HepG2 (cell line): Measurements from ENCODE around the gene CRYZL1. TPM values are rescaled to one million over a fixed set of nuclear protein-coding genes. Genes with fewer than 3 reads are reported as not detected.

Source experiments
- AKAP8 ChIP-seq: sonication (generic); formaldehyde crosslinking; IDR thresholded peaks from 2 replicates; pipeline ENCODE4 v1.5.1; 2020; ENCODE audit warnings: mild to moderate bottlenecking, missing genetic modification reagents
- CBFB ChIP-seq: sonication (generic); formaldehyde crosslinking; IDR thresholded peaks from 2 replicates; pipeline ENCODE4 v1.4.0; 2020; ENCODE audit warnings: missing genetic modification reagents
- GABPB1 ChIP-seq: IDR thresholded peaks from 2 replicates; pipeline ENCODE4 v1.6.1; 2016; ENCODE audit warnings: mild to moderate bottlenecking, missing genetic modification reagents, moderate library complexity, missing compliant biosample characterization
- HCFC1 ChIP-seq: fragments of 150-350 bp; IDR thresholded peaks from 2 replicates; pipeline ENCODE4 v1.6.1; 2014; ENCODE audit warnings: low read depth, low read length
- HNRNPLL ChIP-seq: fragments of 200-400 bp; formaldehyde crosslinking; IDR thresholded peaks from 2 replicates; pipeline ENCODE4 v1.6.1; 2017; ENCODE audit warnings: mild to moderate bottlenecking, low read depth, low read length; ENCODE audit not compliant: poor library complexity, severe bottlenecking
- NFIB ChIP-seq: sonication (generic); formaldehyde crosslinking; IDR thresholded peaks from 2 replicates; pipeline ENCODE4 v1.9.0; 2021; ENCODE audit warnings: missing genetic modification reagents, mild to moderate bottlenecking, borderline replicate concordance
- POLR2AphosphoS5 ChIP-seq: IDR thresholded peaks from 2 replicates; pipeline ENCODE4 v1.6.1; 2012; ENCODE audit warnings: low read depth, low read length
- RARA ChIP-seq: IDR thresholded peaks from 2 replicates; pipeline ENCODE4 v1.6.1; 2016; ENCODE audit warnings: missing genetic modification reagents, missing compliant biosample characterization
- RARG ChIP-seq: sonication (generic); formaldehyde crosslinking; IDR thresholded peaks from 2 replicates; pipeline ENCODE4 v1.4.0; 2020; ENCODE audit warnings: low read depth, mild to moderate bottlenecking, missing genetic modification reagents
- SAFB2 ChIP-seq: sonication (generic); formaldehyde crosslinking; IDR thresholded peaks from 2 replicates; pipeline ENCODE4 v1.5.1; 2020; ENCODE audit warnings: missing genetic modification reagents, low read depth, mild to moderate bottlenecking, borderline replicate concordance
- SETDB1 ChIP-seq: sonication (generic); formaldehyde crosslinking; IDR thresholded peaks from 2 replicates; pipeline ENCODE4 v1.5.1; 2020; ENCODE audit warnings: missing genetic modification reagents, mild to moderate bottlenecking, borderline replicate concordance
- SNAPC2 ChIP-seq: sonication (generic); formaldehyde crosslinking; IDR thresholded peaks from 2 replicates; pipeline ENCODE4 v1.8.1; 2022; ENCODE audit warnings: mild to moderate bottlenecking, missing genetic modification reagents
- SP1 ChIP-seq, 2 experiments: fragments of 450-650 bp in 1 of 2; sonication (generic) in 1 of 2; formaldehyde crosslinking in 1 of 2; IDR thresholded peaks; 2 replicates each; pipeline versions ENCODE4 v1.4.0 to v1.6.1; 2016 to 2020; ENCODE audit warnings: missing genetic modification reagents in 1 of 2
- TCF7L2 ChIP-seq: IDR thresholded peaks from 2 replicates; pipeline ENCODE4 v1.6.1; 2011; ENCODE audit warnings: mild to moderate bottlenecking, low read depth, low read length, moderate library complexity
- TFDP1 ChIP-seq: IDR thresholded peaks from 2 replicates; pipeline ENCODE4 v1.6.1; 2016; ENCODE audit warnings: missing compliant biosample characterization, missing genetic modification reagents, borderline replicate concordance
- YY1 ChIP-seq: IDR thresholded peaks from 2 replicates; pipeline ENCODE4 v1.6.1; 2011; ENCODE audit warnings: low read length, low read depth, moderate library complexity, mild to moderate bottlenecking; ENCODE audit not compliant: insufficient read depth, insufficient replicate concordance
- ZBTB42 ChIP-seq: sonication (generic); formaldehyde crosslinking; IDR thresholded peaks from 2 replicates; pipeline ENCODE4 v1.5.0; 2020; ENCODE audit warnings: mild to moderate bottlenecking, missing genetic modification reagents
- ZNF274 ChIP-seq: sonication (generic); formaldehyde crosslinking; IDR thresholded peaks from 2 replicates; pipeline ENCODE4 v1.5.1; 2020; ENCODE audit warnings: mild to moderate bottlenecking, missing genetic modification reagents
- ZNF644 ChIP-seq: IDR thresholded peaks from 2 replicates; pipeline ENCODE4 v1.6.1; 2016; ENCODE audit warnings: low read depth
- ZNF713 ChIP-seq: sonication (generic); formaldehyde crosslinking; IDR thresholded peaks from 2 replicates; pipeline ENCODE4 v1.4.0; 2020; ENCODE audit warnings: mild to moderate bottlenecking, missing genetic modification reagents
- polyA plus RNA-seq, 8 experiments: library from polyadenylated mRNA; depleted of rRNA in 3 of 8; stranded (reverse) in 7 of 8; unstranded in 1 of 8; fragments of >200 nt; fragmentation: Illumina TruSeq in 4 of 8; extraction: Trizol in 4 of 8; gene quantifications; 2 replicates each; pipeline versions ENCODE4 v1.2.1 to v1.2.3, GENCODE V29; 2011 to 2016; ENCODE audit warnings: low read depth in 4 of 8, missing spikeins in 1 of 8, mixed read lengths in 1 of 8; ENCODE audit not compliant: insufficient read depth in 1 of 8
- total RNA-seq, 5 experiments: library from RNA; depleted of rRNA; stranded (reverse); fragments of >200 nt; fragmentation: Illumina TruSeq; extraction: Trizol; gene quantifications; 2 replicates each; pipeline ENCODE4 v1.2.3, GENCODE V29; 2016; ENCODE audit warnings: low read depth in 1 of 5
- TF ChIP-seq, protein P1 (sequence below): sonication (generic); formaldehyde crosslinking; IDR thresholded peaks from 2 replicates; pipeline ENCODE4; 2020; ENCODE audit warnings: missing genetic modification reagents, mild to moderate bottlenecking, borderline replicate concordance
- TF ChIP-seq, protein P2 (sequence below): sonication (generic); formaldehyde crosslinking; IDR thresholded peaks from 2 replicates; pipeline ENCODE4 v1.4.0; 2020; ENCODE audit warnings: missing genetic modification reagents, borderline replicate concordance
- TF ChIP-seq, protein P3 (sequence below): sonication (generic); formaldehyde crosslinking; IDR thresholded peaks from 2 replicates; pipeline ENCODE4 v1.5.0; 2020; ENCODE audit warnings: missing genetic modification reagents

CRYZL1 gene
- total and polyA plus RNA-seq, 2 of the 13 experiments (the other 11 are each of a cell fraction or from before 2014, with no cell fraction given), result 20.3 to 27.7 TPM

DNA sequence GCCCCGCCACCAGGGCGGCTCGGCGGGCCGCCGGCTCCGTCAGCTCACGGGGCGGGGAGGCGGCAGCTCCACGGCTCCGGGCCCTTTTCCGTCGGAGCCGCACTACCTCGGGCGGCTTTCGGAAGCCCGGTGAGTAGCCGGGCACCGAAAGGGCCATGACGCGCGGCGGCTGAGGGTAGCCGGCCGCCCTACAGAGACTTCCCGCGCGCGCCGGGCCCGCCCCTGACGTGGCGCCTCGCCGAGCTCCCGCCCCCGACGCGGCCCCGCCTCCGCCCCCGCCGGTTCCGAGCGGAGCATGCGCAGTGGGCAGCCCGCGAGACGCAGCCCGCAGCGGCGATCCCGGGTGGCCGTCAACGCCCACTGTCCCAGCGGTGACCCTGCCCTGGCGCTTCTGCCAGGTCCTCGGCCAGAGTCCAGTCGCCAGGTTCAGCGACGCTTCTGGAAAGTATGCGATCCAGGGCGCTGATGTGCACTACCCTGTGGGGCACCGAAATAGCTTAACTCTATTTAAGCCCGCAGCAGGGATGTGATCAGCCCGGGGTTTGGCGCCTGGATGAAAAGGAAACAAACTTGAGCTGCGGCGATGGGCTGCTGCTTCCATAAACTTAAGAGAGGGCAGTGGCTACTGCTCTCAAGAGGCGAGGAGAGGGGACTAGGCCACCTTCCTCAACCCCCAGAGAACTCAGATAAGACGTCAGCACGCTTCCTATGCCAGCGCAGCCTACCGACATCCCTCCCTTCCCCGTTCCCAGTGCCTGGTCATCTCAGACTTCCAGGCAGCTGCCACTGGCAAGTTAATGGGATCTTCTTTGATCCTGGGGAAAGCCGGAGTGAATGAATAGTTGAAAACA, 52.8 kb downstream of the CRYZL1 start, which contains the start of gene DONSON (continued):
- TF ChIP-seq, protein P1, sequence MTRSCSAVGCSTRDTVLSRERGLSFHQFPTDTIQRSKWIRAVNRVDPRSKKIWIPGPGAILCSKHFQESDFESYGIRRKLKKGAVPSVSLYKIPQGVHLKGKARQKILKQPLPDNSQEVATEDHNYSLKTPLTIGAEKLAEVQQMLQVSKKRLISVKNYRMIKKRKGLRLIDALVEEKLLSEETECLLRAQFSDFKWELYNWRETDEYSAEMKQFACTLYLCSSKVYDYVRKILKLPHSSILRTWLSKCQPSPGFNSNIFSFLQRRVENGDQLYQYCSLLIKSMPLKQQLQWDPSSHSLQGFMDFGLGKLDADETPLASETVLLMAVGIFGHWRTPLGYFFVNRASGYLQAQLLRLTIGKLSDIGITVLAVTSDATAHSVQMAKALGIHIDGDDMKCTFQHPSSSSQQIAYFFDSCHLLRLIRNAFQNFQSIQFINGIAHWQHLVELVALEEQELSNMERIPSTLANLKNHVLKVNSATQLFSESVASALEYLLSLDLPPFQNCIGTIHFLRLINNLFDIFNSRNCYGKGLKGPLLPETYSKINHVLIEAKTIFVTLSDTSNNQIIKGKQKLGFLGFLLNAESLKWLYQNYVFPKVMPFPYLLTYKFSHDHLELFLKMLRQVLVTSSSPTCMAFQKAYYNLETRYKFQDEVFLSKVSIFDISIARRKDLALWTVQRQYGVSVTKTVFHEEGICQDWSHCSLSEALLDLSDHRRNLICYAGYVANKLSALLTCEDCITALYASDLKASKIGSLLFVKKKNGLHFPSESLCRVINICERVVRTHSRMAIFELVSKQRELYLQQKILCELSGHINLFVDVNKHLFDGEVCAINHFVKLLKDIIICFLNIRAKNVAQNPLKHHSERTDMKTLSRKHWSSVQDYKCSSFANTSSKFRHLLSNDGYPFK, result 0 out of 2 replicates have a peak, but pooled peaks have one; percentile 34
- TF ChIP-seq RARA (CRISPR knock-in tag) (peak; percentile 99), SETDB1 (CRISPR knock-in tag) (no peak), HCFC1 (no peak), SNAPC2 (no peak; the same call in 1 of the 2 replicates), NFIB (no peak), TFDP1 (CRISPR knock-in tag) (peak; percentile 90), POLR2AphosphoS5 (peak; percentile 77), ZBTB42 (CRISPR knock-in tag) (no peak), SP1 (IDR thresholded peaks at IDR 0.05) (no peak), SP1 (CRISPR knock-in tag; IDR thresholded peaks at IDR 0.05) (peak; percentile 64; the same call in 1 of the 2 replicates), SAFB2 (CRISPR knock-in tag) (peak; percentile 82; the same call in 1 of the 2 replicates), YY1 (peak; percentile 61), ZNF713 (CRISPR knock-in tag) (0 out of 2 replicates have a peak, but pooled peaks have one; percentile 42), GABPB1 (CRISPR knock-in tag) (peak; percentile 44; the same call in 1 of the 2 replicates), ZNF274 (CRISPR knock-in tag) (no peak; the same call in 1 of the 2 replicates), RARG (CRISPR knock-in tag) (no peak), HNRNPLL (peak; percentile 54), TCF7L2 (no peak), CBFB (CRISPR knock-in tag) (no peak), ZNF644 (CRISPR knock-in tag) (no peak), AKAP8 (CRISPR knock-in tag) (peak; percentile 76)
- TF ChIP-seq, protein P2, sequence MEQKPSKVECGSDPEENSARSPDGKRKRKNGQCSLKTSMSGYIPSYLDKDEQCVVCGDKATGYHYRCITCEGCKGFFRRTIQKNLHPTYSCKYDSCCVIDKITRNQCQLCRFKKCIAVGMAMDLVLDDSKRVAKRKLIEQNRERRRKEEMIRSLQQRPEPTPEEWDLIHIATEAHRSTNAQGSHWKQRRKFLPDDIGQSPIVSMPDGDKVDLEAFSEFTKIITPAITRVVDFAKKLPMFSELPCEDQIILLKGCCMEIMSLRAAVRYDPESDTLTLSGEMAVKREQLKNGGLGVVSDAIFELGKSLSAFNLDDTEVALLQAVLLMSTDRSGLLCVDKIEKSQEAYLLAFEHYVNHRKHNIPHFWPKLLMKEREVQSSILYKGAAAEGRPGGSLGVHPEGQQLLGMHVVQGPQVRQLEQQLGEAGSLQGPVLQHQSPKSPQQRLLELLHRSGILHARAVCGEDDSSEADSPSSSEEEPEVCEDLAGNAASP (CRISPR knock-in tag), result peak; percentile 86; the same call in 1 of the 2 replicates
- TF ChIP-seq, protein P3, sequence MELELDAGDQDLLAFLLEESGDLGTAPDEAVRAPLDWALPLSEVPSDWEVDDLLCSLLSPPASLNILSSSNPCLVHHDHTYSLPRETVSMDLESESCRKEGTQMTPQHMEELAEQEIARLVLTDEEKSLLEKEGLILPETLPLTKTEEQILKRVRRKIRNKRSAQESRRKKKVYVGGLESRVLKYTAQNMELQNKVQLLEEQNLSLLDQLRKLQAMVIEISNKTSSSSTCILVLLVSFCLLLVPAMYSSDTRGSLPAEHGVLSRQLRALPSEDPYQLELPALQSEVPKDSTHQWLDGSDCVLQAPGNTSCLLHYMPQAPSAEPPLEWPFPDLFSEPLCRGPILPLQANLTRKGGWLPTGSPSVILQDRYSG, result 0 out of 2 replicates have a peak, but pooled peaks have one; percentile 73
